Upper lobe of left lung (tissue), 6 donors: ENCODE results near the gene C2orf74. TPM values are rescaled to one million over a fixed set of nuclear protein-coding genes. Genes with fewer than 3 reads are reported as not detected.

ENCODE experiments used
- ATAC-seq, 2 donors: fragments of 200-7000 bp; cut with Tn5 transposase; one replicate each; pipeline ENCODE4 v1.9.1; 2022; ENCODE audit warnings: mild to moderate bottlenecking in 2 of 2, moderate library complexity in 2 of 2; ENCODE audit not compliant: low FRiP score in 2 of 2
- DNase-seq, 2 donors: peaks; one replicate each; pipeline ENCODE4 v3.0.0-alpha.2; 2019 to 2020
- H3K27ac ChIP-seq, 4 donors: fragments of 200-600 bp; sonication (generic); one replicate each; pipeline ENCODE4 v1.5.1; 2016 to 2019
- H3K27me3 ChIP-seq, 4 donors: fragments of 200-600 bp; sonication (generic); one replicate each; pipeline ENCODE4 v1.5.1; 2017 to 2019
- H3K36me3 ChIP-seq, 4 donors: fragments of 200-600 bp; sonication (generic); one replicate each; pipeline ENCODE4 v1.5.1; 2016 to 2019
- H3K4me1 ChIP-seq, 4 donors: fragments of 200-600 bp; sonication (generic); one replicate each; pipeline ENCODE4 v1.5.1; 2018 to 2019
- H3K4me3 ChIP-seq, 4 donors: fragments of 200-600 bp; sonication (generic); one replicate each; pipeline ENCODE4 v1.5.1; 2017 to 2019; ENCODE audit warnings: mild to moderate bottlenecking in 2 of 4, moderate library complexity in 1 of 4
- H3K9me3 ChIP-seq, 4 donors: fragments of 200-600 bp; sonication (generic); one replicate each; pipeline ENCODE4 v1.5.1; 2018 to 2019
- CTCF ChIP-seq, 6 experiments: fragments of 450-650 bp in 4 of 6; fragments of 200-600 bp in 2 of 6; sonication (generic) in 2 of 6; IDR thresholded peaks; one replicate each; pipeline ENCODE4 v1.5.1; 2016 to 2019; ENCODE audit warnings: antibody characterized with exemption in 6 of 6
- EP300 ChIP-seq, 4 donors: sonication (generic); formaldehyde crosslinking; IDR thresholded peaks; one replicate each; pipeline ENCODE4 v1.5.1; 2017; ENCODE audit warnings: antibody characterized with exemption in 4 of 4, control low read depth in 2 of 4
- POLR2A ChIP-seq, 4 donors: fragments of 450-650 bp; IDR thresholded peaks; one replicate each; pipeline ENCODE4 v1.5.1; 2016 to 2017; ENCODE audit warnings: antibody characterized with exemption in 4 of 4, mild to moderate bottlenecking in 2 of 4
- POLR2AphosphoS5 ChIP-seq, 2 donors: sonication (generic); formaldehyde crosslinking; IDR thresholded peaks; one replicate each; pipeline ENCODE4 v1.5.1; 2017; ENCODE audit warnings: antibody characterized with exemption in 2 of 2
- WGBS, 2 donors: methylation state at CpG; one replicate each; pipeline ENCODE4 v1.1.5; 2017 to 2018; 5-methylcytosine and 5-hydroxymethylcytosine counted together
- total RNA-seq, 6 donors: library from RNA; depleted of rRNA in 4 of 6; stranded (reverse); fragments of >200 nt in 4 of 6; gene quantifications; one replicate each; pipeline versions ENCODE4 v1.1.0 to v1.2.1, GENCODE V29; 2016 to 2021
- donor health status: DM: no; HTN: no; CAD: no; lungs with moderate emphysema.
- donor health status: DM: no; HTN: yes; CAD: no; lungs with severe emphysema.

Gene C2orf74
- 10 to 100 TPM; 11.9 to 20.7 (median 16.6) TPM for total RNA-seq

DNA sequence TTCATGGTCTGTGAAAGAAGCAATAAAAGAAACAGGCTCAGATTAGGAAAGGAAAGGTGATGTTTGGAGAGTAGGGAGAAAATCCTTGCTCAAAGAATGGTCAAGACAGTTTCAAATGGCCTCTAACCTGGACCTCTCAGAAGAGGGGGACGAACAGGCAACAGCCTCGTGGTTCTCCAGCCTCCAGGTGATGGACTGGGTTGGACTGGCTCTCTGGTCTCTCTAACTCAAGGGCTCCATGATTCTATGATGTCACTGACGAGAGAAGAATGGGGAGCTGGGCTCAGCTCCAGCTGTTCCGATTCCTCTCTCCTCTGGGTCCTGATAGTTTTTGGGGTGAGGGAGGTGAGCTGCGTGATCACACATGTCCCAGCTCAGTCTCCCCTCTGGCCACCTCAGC is at the start of gene C2orf74:
TSS of gene C2orf74 (plus strand) at position 301 of the 400 bp plus-strand sequence. CDS start 327 bp downstream, outside the sequence.
- Histone ChIP-seq H3K9me3 (peaks cover 0 to 3% (median 0%) of the 10 kb centered on the region in 4 donors), H3K36me3 (peaks cover 10 to 40% (median 15%) of the 10 kb centered on the region in 4 donors), H3K4me3 (no peak within 1 kb of the TSS), H3K4me1 (no peaks in the 10 kb centered on the region), H3K27me3 (no peaks in the 10 kb centered on the region), H3K27ac (no peak within 1 kb of the TSS)
- ATAC-seq (no peak), DNase-seq (no peak)
- WGBS, 2 donors = 95 to 97% methylated on average over 5 of the region's 5 CpGs
- no peak for TF ChIP-seq POLR2AphosphoS5 (IDR thresholded peaks at IDR 0.05)
- no peak for TF ChIP-seq CTCF (IDR thresholded peaks at IDR 0.05)
- TF ChIP-seq POLR2A (IDR thresholded peaks at IDR 0.05) = no peak
- TF ChIP-seq EP300 (IDR thresholded peaks at IDR 0.05) = no peak

- Histone ChIP-seq H3K27me3 (no peaks in the 10 kb centered on the region), H3K4me1 (no peaks in the 10 kb centered on the region), H3K4me3 (no peak overlapping the region), H3K27ac (no peak overlapping the region), H3K9me3 (no peaks in the 10 kb centered on the region), H3K36me3 (peaks cover 0 to 47% (median 20%) of the 10 kb centered on the region in 4 donors)
- DNase-seq = no peak
- WGBS, 2 donors = 88 to 89% methylated on average over 6 of the region's 6 CpGs
- TF ChIP-seq POLR2A (IDR thresholded peaks at IDR 0.05) (no peak), EP300 (IDR thresholded peaks at IDR 0.05) (no peak), CTCF (IDR thresholded peaks at IDR 0.05) (no peak), POLR2AphosphoS5 (IDR thresholded peaks at IDR 0.05) (no peak)
- ATAC-seq = no peak
These were observed 47.8 kb upstream of the C2orf74 start for GRCh38 chr2:61114147-61114546.

DNA sequence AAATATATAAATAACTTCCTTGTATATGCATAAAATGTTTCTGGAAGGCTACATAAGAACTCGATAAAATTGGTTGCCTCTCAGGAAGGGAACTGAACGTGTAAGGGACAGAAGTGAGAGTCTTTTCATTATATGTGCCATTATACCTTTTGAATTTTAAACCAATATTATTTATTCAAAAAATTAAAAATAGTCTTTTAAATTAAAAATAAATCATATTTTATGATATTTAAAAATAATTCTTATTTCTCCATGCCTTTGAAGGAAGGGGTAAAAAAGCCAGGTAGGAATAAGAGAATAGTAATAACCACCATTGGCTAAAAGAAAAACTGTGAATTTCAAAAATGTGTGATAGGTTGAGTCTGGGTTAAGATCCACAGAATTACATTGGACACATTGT is 45.7 kb upstream of the C2orf74 start:
- ATAC-seq (no peak), DNase-seq (no peak)
- 94 to 98% methylated on average over 2 of the region's 2 CpGs for WGBS, 2 donors
- Histone ChIP-seq H3K27ac (no peak overlapping the region), H3K9me3 (no peaks in the 10 kb centered on the region), H3K4me1 (no peaks in the 10 kb centered on the region), H3K27me3 (no peaks in the 10 kb centered on the region), H3K36me3 (peaks cover 0 to 50% (median 20%) of the 10 kb centered on the region in 4 donors), H3K4me3 (no peak overlapping the region)
- no peak for TF ChIP-seq POLR2A (IDR thresholded peaks at IDR 0.05)
- TF ChIP-seq CTCF (IDR thresholded peaks at IDR 0.05) = no peak
- no peak for TF ChIP-seq EP300 (IDR thresholded peaks at IDR 0.05)
- TF ChIP-seq POLR2AphosphoS5 (IDR thresholded peaks at IDR 0.05) = no peak

GRCh38 chr2:61117534-61117933 is 44.5 kb upstream of the C2orf74 start:
- Histone ChIP-seq H3K4me3 (no peak overlapping the region), H3K9me3 (no peaks in the 10 kb centered on the region), H3K36me3 (peaks cover 0 to 49% (median 20%) of the 10 kb centered on the region in 4 donors), H3K4me1 (no peaks in the 10 kb centered on the region), H3K27ac (no peak overlapping the region), H3K27me3 (no peaks in the 10 kb centered on the region)
- no peak for DNase-seq
- 81 to 97% methylated on average over 1 of the region's 1 CpG for WGBS, 2 donors
- no peak for ATAC-seq
- TF ChIP-seq CTCF (IDR thresholded peaks at IDR 0.05) = no peak
- no peak for TF ChIP-seq POLR2AphosphoS5 (IDR thresholded peaks at IDR 0.05)
- TF ChIP-seq EP300 (IDR thresholded peaks at IDR 0.05) = no peak
- no peak for TF ChIP-seq POLR2A (IDR thresholded peaks at IDR 0.05)

GRCh38 chr2:61125123-61125710 is 36.8 kb upstream of the C2orf74 start:
- ATAC-seq = peak in 1 of 2 donors; percentile 49

More at GRCh38 chr2:61125123-61125710, 36.8 kb upstream of the C2orf74 start:
- 64 to 85% methylated on average over 3 of the region's 3 CpGs for WGBS, 2 donors
- Histone ChIP-seq H3K4me1 (no peaks in the 10 kb centered on the region), H3K4me3 (no peak overlapping the region), H3K9me3 (peaks cover 0 to 3% (median 0%) of the 10 kb centered on the region in 4 donors), H3K27ac (peak overlapping the region in 1 of 4 donors; percentile 11), H3K27me3 (no peaks in the 10 kb centered on the region), H3K36me3 (peaks cover 0 to 10% (median 0%) of the 10 kb centered on the region in 4 donors)
- DNase-seq = no peak
- TF ChIP-seq EP300 (IDR thresholded peaks at IDR 0.05) (no peak), CTCF (IDR thresholded peaks at IDR 0.05) (no peak), POLR2AphosphoS5 (IDR thresholded peaks at IDR 0.05) (no peak), POLR2A (IDR thresholded peaks at IDR 0.05) (no peak)
